Nephron (organoid): ENCODE results near the gene SH3BGRL2.
A peak's percentile ranks its signal among the peaks of the same experiment; 100 is the strongest.

Experiments
- H3K27ac Mint-ChIP-seq, 3 experiments: 2 replicates each; pipeline ENCODE4 v1.8.0; 2020; ENCODE audit warnings: mixed read lengths in 3 of 3, mild to moderate bottlenecking in 2 of 3, moderate library complexity in 1 of 3
- H3K27me3 Mint-ChIP-seq: 2 replicates; pipeline ENCODE4 v1.8.0; 2021; ENCODE audit warnings: low read depth, mild to moderate bottlenecking, moderate library complexity, mixed read lengths
- H3K36me3 Mint-ChIP-seq: 2 replicates; pipeline ENCODE4 v1.8.0; 2020; ENCODE audit warnings: low read depth, mixed read lengths
- H3K4me1 Mint-ChIP-seq: 2 replicates; pipeline ENCODE4 v1.8.0; 2020; ENCODE audit warnings: mixed read lengths
- H3K4me3 Mint-ChIP-seq, 3 experiments: 2 replicates each; pipeline ENCODE4 v1.8.0; 2020; ENCODE audit warnings: mild to moderate bottlenecking in 3 of 3, mixed read lengths in 3 of 3, moderate library complexity in 2 of 3
- H3K9me3 Mint-ChIP-seq: 2 replicates; pipeline ENCODE4 v1.8.0; 2020; ENCODE audit warnings: mixed read lengths
- CTCF ChIP-seq, 3 experiments: fragments of 200-600 bp; sonication (generic); IDR thresholded peaks; one replicate each; pipeline ENCODE4 v1.5.0; 2021; ENCODE audit warnings: antibody characterized with exemption in 3 of 3; ENCODE audit not compliant: unreplicated experiment in 3 of 3

The SH3BGRL2 gene

GRCh38 chr6:79706527-79706926 is 75.4 kb downstream of the SH3BGRL2 start:
- TF ChIP-seq CTCF (IDR thresholded peaks at IDR 0.05; ENCODE audit: unreplicated experiment in 3 of 3): no peak
- no peak overlapping the region for H3K4me3 Mint-ChIP-seq

GRCh38 chr6:79707621-79708020 is 76.5 kb downstream of the SH3BGRL2 start:
- no peak for TF ChIP-seq CTCF (IDR thresholded peaks at IDR 0.05; ENCODE audit: unreplicated experiment in 3 of 3)
- H3K27ac Mint-ChIP-seq: no peak overlapping the region
- peaks cover 9% of the 10 kb centered on the region for H3K36me3 Mint-ChIP-seq
- no peaks in the 10 kb centered on the region for H3K9me3 Mint-ChIP-seq
- H3K27me3 Mint-ChIP-seq: no peaks in the 10 kb centered on the region
- H3K4me1 Mint-ChIP-seq: peaks cover 11% of the 10 kb centered on the region
- H3K4me3 Mint-ChIP-seq: no peak overlapping the region

More at GRCh38 chr6:79706527-79706926, 75.4 kb downstream of the SH3BGRL2 start:
- Mint-ChIP-seq H3K4me1 (peaks cover 2% of the 10 kb centered on the region), H3K9me3 (no peaks in the 10 kb centered on the region), H3K36me3 (peaks cover 13% of the 10 kb centered on the region), H3K27me3 (no peaks in the 10 kb centered on the region), H3K27ac (no peak overlapping the region)

GRCh38 chr6:79708095-79708791 is 77.1 kb downstream of the SH3BGRL2 start:
- peaks cover 4% of the 10 kb centered on the region for H3K36me3 Mint-ChIP-seq
- no peak overlapping the region for H3K4me3 Mint-ChIP-seq
- no peak overlapping the region for H3K27ac Mint-ChIP-seq
- no peaks in the 10 kb centered on the region for H3K27me3 Mint-ChIP-seq
- H3K9me3 Mint-ChIP-seq: no peaks in the 10 kb centered on the region
- no peak for TF ChIP-seq CTCF (IDR thresholded peaks at IDR 0.05; ENCODE audit: unreplicated experiment in 3 of 3)
- H3K4me1 Mint-ChIP-seq: peaks cover 11% of the 10 kb centered on the region

- peaks cover 4% of the 10 kb centered on the region for H3K36me3 Mint-ChIP-seq
Observed at GRCh38 chr6:79710127-79710526, 79.0 kb downstream of the SH3BGRL2 start.

GRCh38 chr6:79711167-79711566 is 80.0 kb downstream of the SH3BGRL2 start:
- Mint-ChIP-seq H3K9me3 (no peaks in the 10 kb centered on the region), H3K4me3 (no peak overlapping the region), H3K27ac (no peak overlapping the region), H3K4me1 (peaks cover 11% of the 10 kb centered on the region), H3K27me3 (no peaks in the 10 kb centered on the region), H3K36me3 (peaks cover under 1% of the 10 kb centered on the region)
- no peak for TF ChIP-seq CTCF (IDR thresholded peaks at IDR 0.05; ENCODE audit: unreplicated experiment in 3 of 3)

More at GRCh38 chr6:79710127-79710526, 79.0 kb downstream of the SH3BGRL2 start:
- Mint-ChIP-seq H3K4me1 (peaks cover 11% of the 10 kb centered on the region), H3K27me3 (no peaks in the 10 kb centered on the region), H3K4me3 (no peak overlapping the region), H3K9me3 (no peaks in the 10 kb centered on the region), H3K27ac (no peak overlapping the region)
- no peak for TF ChIP-seq CTCF (IDR thresholded peaks at IDR 0.05; ENCODE audit: unreplicated experiment in 3 of 3)

GRCh38 chr6:79712144-79712543 is 81.0 kb downstream of the SH3BGRL2 start:
- Mint-ChIP-seq H3K27ac (peak overlapping the region; percentile 1 to 27 (median 12)), H3K4me1 (peaks cover 11% of the 10 kb centered on the region)
- TF ChIP-seq CTCF (IDR thresholded peaks at IDR 0.05; ENCODE audit: unreplicated experiment in 3 of 3): no peak

More at GRCh38 chr6:79712144-79712543, 81.0 kb downstream of the SH3BGRL2 start:
- Mint-ChIP-seq H3K9me3 (no peaks in the 10 kb centered on the region), H3K36me3 (no peaks in the 10 kb centered on the region), H3K4me3 (no peak overlapping the region), H3K27me3 (no peaks in the 10 kb centered on the region)
